Hepatocyte (in vitro differentiated cells): Measurements from ENCODE around the gene NUAK1. TPM values are rescaled to one million over a fixed set of nuclear protein-coding genes. Genes with fewer than 3 reads are reported as not detected.
A peak's percentile ranks its signal among the peaks of the same experiment; 100 is the strongest.

Source experiments
- DNase-seq: peaks from one replicate; pipeline ENCODE4 v3.0.0-alpha.2; 2016; ENCODE audit warnings: low spot score
- H2AFZ ChIP-seq: fragments of 200-600 bp; sonication (generic); 2 replicates; pipeline ENCODE4 v1.6.0; 2016; ENCODE audit warnings: antibody characterized with exemption, mild to moderate bottlenecking
- H3K27ac ChIP-seq: fragments of 200-600 bp; sonication (generic); 2 replicates; pipeline ENCODE4 v1.5.1; 2016; ENCODE audit warnings: mild to moderate bottlenecking
- H3K27me3 ChIP-seq: fragments of 200-600 bp; sonication (generic); 2 replicates; pipeline ENCODE4 v1.6.1; 2016
- H3K36me3 ChIP-seq: fragments of 200-600 bp; sonication (generic); replicated peaks from 2 replicates; pipeline ENCODE4 v1.5.1; 2016; ENCODE audit warnings: low read depth; ENCODE audit not compliant: insufficient read depth
- H3K4me1 ChIP-seq: fragments of 200-600 bp; sonication (generic); 2 replicates; pipeline ENCODE4 v1.5.1; 2016; ENCODE audit warnings: mild to moderate bottlenecking, moderate library complexity; ENCODE audit not compliant: insufficient read depth
- H3K4me2 ChIP-seq: fragments of 200-600 bp; sonication (generic); 2 replicates; pipeline ENCODE4 v1.6.0; 2016
- H3K4me3 ChIP-seq: fragments of 200-600 bp; sonication (generic); 2 replicates; pipeline ENCODE4 v1.5.1; 2016; ENCODE audit warnings: mild to moderate bottlenecking
- H3K79me2 ChIP-seq: fragments of 200-600 bp; sonication (generic); 2 replicates; pipeline ENCODE4 v1.6.0; 2017; ENCODE audit warnings: mild to moderate bottlenecking
- H3K9me2 ChIP-seq: fragments of 200-600 bp; sonication (generic); replicated peaks from 2 replicates; pipeline ENCODE4 v1.6.0; 2017; ENCODE audit warnings: mild to moderate bottlenecking; ENCODE audit not compliant: insufficient read depth
- H3K9me3 ChIP-seq: fragments of 200-600 bp; sonication (generic); 2 replicates; pipeline ENCODE4 v1.5.1; 2016; ENCODE audit warnings: low read depth, mild to moderate bottlenecking
- H4K20me1 ChIP-seq: fragments of 200-600 bp; sonication (generic); 2 replicates; pipeline ENCODE4 v1.6.0; 2016; ENCODE audit warnings: mild to moderate bottlenecking; ENCODE audit not compliant: insufficient read depth, poor library complexity, severe bottlenecking
- CTCF ChIP-seq: fragments of 200-600 bp; sonication (generic); IDR thresholded peaks from 2 replicates; pipeline ENCODE4 v1.5.1; 2016; ENCODE audit warnings: antibody characterized with exemption, mild to moderate bottlenecking; ENCODE audit not compliant: poor library complexity
- EZH2 ChIP-seq: fragments of 200-600 bp; sonication (generic); IDR thresholded peaks from 2 replicates; pipeline ENCODE4 v1.6.1; 2016; ENCODE audit warnings: antibody characterized with exemption, mild to moderate bottlenecking, borderline replicate concordance
- EZH2phosphoT487 ChIP-seq: fragments of 200-600 bp; sonication (generic); IDR thresholded peaks from one replicate; pipeline ENCODE4 v1.6.1; 2018; ENCODE audit warnings: antibody characterized with exemption, mild to moderate bottlenecking, low read depth, moderate library complexity; ENCODE audit not compliant: unreplicated experiment, severe bottlenecking
- WGBS: methylation state at CpG from one replicate; pipeline ENCODE4 v1.1.6; 2016; ENCODE audit warnings: low lambda C conversion rate; ENCODE audit errors: missing lambda C conversion rate; 5-methylcytosine and 5-hydroxymethylcytosine counted together
- polyA plus RNA-seq: library from polyadenylated mRNA; unstranded; fragments of >200 nt; fragmentation: Nextera tagmentation; extraction: Ambion mirVana; gene quantifications from 2 replicates; pipeline ENCODE4 v1.2.1, GENCODE V29; 2016
- total RNA-seq: library from RNA; depleted of rRNA; stranded (reverse); fragments of >200 nt; gene quantifications from 2 replicates; pipeline ENCODE4 v1.2.3, GENCODE V29; 2014

The NUAK1 gene
- total and polyA plus RNA-seq, 2 experiments from 2014 or later, result 3.5 to 13.0 TPM

GRCh38 chr12:106049105-106049504, 89.6 kb downstream of the NUAK1 start:
- DNase-seq, result peak; percentile 27
- Histone ChIP-seq H3K9me3 (no peaks in the 10 kb centered on the region), H3K36me3 (no peaks in the 10 kb centered on the region), H3K27ac (no peak overlapping the region), H3K4me1 (no peaks in the 10 kb centered on the region), H2AFZ (no peak overlapping the region), H3K27me3 (no peaks in the 10 kb centered on the region), H3K4me3 (no peak overlapping the region), H3K4me2 (no peak overlapping the region), H3K9me2 (no peaks in the 10 kb centered on the region), H4K20me1 (no peaks in the 10 kb centered on the region), H3K79me2 (no peaks in the 10 kb centered on the region)
- no peak for TF ChIP-seq EZH2
- no peak for TF ChIP-seq EZH2phosphoT487
- TF ChIP-seq CTCF, result no peak
- WGBS, result 59% methylated on average over 9 of the region's 9 CpGs

- TF ChIP-seq EZH2 (no peak), EZH2phosphoT487 (no peak), CTCF (no peak)
- H3K4me2 ChIP-seq, result no peak overlapping the region
- no peak overlapping the region for H3K4me3 ChIP-seq
- H3K36me3 ChIP-seq, result no peaks in the 10 kb centered on the region
- no peaks in the 10 kb centered on the region for H3K27me3 ChIP-seq
- no peaks in the 10 kb centered on the region for H3K79me2 ChIP-seq
- H4K20me1 ChIP-seq, result no peaks in the 10 kb centered on the region
- no peak for DNase-seq
- H3K9me3 ChIP-seq, result no peaks in the 10 kb centered on the region
- no peak overlapping the region for H2AFZ ChIP-seq
- H3K9me2 ChIP-seq, result no peaks in the 10 kb centered on the region
- 68% methylated on average over 6 of the region's 6 CpGs for WGBS
- H3K27ac ChIP-seq, result no peak overlapping the region
- H3K4me1 ChIP-seq, result no peaks in the 10 kb centered on the region
Observed at GRCh38 chr12:106048676-106049075, 90.1 kb downstream of the NUAK1 start.

DNA sequence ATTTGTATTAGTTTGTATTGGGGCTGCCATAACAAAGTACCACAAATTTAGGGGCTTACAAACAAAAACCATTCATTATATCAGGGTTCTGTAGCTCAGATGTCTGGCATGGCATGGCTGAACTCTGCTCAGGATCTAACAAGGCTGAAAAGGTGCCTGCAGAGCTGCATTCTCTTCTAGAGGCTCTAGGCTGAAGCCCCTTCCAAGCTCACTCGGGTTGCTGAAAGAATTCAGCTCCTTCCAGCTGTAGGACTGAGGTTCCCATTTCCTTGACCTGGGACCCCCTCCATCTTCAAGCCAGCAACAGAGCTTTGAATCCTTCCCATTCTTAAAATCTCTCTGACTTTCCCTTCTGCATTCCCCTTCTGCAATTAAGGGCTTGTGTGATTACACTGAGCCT, 90.7 kb downstream of the NUAK1 start:
- DNase-seq, result no peak
- Histone ChIP-seq H4K20me1 (no peaks in the 10 kb centered on the region), H3K36me3 (no peaks in the 10 kb centered on the region), H3K27me3 (no peaks in the 10 kb centered on the region), H3K27ac (no peak overlapping the region), H3K4me1 (no peaks in the 10 kb centered on the region), H2AFZ (no peak overlapping the region), H3K4me2 (no peak overlapping the region), H3K9me2 (no peaks in the 10 kb centered on the region), H3K4me3 (no peak overlapping the region), H3K9me3 (no peaks in the 10 kb centered on the region), H3K79me2 (no peaks in the 10 kb centered on the region)
- TF ChIP-seq EZH2 (no peak), EZH2phosphoT487 (no peak), CTCF (no peak)
- 65% methylated on average over 1 of the region's 1 CpG for WGBS

DNA sequence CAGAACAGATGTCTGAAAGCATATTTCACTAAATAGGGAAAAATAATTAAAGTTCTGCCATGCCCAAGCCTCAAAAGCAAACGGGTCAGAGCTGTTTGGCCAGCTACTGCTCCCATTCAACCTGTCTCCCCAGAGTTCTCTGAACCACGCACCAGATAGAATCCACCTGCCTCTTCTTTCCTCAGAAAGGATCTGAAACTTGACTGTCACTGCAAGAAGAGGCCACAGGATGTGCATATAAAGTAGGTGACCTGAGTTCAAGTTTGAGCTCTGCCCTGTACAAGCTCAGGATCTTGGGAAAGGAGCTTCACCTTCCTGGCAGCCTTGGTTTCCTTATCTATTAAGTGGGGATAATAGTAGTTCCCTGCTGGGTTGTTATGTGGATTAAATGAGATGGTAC, 91.8 kb downstream of the NUAK1 start:
- H3K4me2 ChIP-seq, result no peak overlapping the region
- no peak overlapping the region for H2AFZ ChIP-seq
- no peaks in the 10 kb centered on the region for H3K27me3 ChIP-seq
- H3K9me3 ChIP-seq, result no peaks in the 10 kb centered on the region
- 96% methylated on average over 2 of the region's 2 CpGs for WGBS
- H3K36me3 ChIP-seq, result no peaks in the 10 kb centered on the region
- H3K27ac ChIP-seq, result no peak overlapping the region
- H3K4me3 ChIP-seq, result no peak overlapping the region
- no peaks in the 10 kb centered on the region for H3K4me1 ChIP-seq
- TF ChIP-seq EZH2phosphoT487, result no peak
- no peak for TF ChIP-seq EZH2
- no peak for TF ChIP-seq CTCF
- no peaks in the 10 kb centered on the region for H3K9me2 ChIP-seq
- no peak for DNase-seq
- no peaks in the 10 kb centered on the region for H4K20me1 ChIP-seq
- H3K79me2 ChIP-seq, result no peaks in the 10 kb centered on the region
